D721Med (cell line): ENCODE results near the gene BLNK.

Experiments
- DNase-seq: peaks from one replicate; pipeline ENCODE4 v3.0.0; 2011; ENCODE audit warnings: low spot score; ENCODE audit not compliant: insufficient read length
- FAIRE-seq: peaks from 2 replicates; lab custom pipeline; 2011; peaks lifted over from hg19 to GRCh38; lab: Jason Lieb, UNC
- TF ChIP-seq, protein P1 (sequence below): IDR thresholded peaks from 2 replicates; pipeline ENCODE4 v1.5.1; 2012; ENCODE audit warnings: mild to moderate bottlenecking, control low read depth; ENCODE audit not compliant: insufficient read depth; ENCODE audit errors: missing control alignments

Gene BLNK

DNA sequence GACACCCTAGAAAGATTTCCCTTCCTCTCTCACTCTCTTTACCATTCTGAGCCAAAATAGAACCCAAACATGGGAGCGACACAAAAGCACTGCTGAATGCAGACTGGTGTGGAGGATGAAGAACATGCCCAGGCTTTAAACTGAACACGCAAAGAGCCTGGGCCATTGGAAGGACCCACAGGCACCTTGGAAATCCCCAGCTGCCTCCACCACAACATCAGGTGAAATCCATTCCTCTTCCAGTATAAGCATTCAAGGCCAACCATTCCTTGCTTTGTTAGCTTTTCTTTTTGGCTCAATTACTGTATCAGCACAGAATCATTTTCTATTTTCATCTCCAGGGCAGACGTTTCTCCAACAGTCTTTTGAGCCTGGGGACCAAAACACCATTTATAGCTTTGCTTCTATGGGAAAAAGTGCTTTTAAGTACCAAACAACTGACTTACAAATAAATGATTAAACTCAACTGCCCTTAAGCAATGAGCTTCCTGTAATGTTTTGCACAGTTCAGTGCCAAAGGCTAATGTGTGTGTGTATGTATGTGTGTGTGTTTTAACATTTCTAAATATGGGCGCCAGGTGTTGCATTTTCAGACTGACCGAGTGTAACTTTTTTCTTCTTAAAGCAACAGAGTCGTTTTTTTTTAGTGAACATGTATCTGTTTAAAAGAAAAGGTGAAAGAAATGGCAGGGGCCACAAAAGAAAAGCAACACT is 16.2 kb upstream of the BLNK start:
- no peak for DNase-seq
- no peak for FAIRE-seq
- TF ChIP-seq, protein P1, sequence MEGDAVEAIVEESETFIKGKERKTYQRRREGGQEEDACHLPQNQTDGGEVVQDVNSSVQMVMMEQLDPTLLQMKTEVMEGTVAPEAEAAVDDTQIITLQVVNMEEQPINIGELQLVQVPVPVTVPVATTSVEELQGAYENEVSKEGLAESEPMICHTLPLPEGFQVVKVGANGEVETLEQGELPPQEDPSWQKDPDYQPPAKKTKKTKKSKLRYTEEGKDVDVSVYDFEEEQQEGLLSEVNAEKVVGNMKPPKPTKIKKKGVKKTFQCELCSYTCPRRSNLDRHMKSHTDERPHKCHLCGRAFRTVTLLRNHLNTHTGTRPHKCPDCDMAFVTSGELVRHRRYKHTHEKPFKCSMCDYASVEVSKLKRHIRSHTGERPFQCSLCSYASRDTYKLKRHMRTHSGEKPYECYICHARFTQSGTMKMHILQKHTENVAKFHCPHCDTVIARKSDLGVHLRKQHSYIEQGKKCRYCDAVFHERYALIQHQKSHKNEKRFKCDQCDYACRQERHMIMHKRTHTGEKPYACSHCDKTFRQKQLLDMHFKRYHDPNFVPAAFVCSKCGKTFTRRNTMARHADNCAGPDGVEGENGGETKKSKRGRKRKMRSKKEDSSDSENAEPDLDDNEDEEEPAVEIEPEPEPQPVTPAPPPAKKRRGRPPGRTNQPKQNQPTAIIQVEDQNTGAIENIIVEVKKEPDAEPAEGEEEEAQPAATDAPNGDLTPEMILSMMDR: no peak

DNA sequence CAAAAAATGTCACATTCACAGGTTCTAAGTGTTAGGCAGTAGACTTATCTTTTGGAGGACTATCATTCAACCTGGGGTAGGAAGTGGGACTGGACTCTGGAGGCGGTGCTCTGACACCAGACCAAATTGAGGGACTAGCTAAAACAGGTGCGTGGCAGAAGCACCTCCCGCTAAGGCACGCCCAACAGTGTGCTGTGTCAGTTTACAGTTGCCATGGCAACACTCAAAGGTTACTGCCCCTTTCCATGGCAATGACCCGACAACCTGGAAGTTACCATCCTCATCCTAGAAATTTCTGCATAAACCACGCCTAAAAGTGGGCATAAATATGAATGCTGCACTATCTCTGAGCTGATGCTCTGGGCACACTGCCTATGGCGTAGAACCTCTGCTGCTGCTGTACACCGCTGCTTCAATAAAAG is 14.0 kb upstream of the BLNK start:
- no peak for DNase-seq
- FAIRE-seq: no peak
- TF ChIP-seq, protein P1: no peak

DNA sequence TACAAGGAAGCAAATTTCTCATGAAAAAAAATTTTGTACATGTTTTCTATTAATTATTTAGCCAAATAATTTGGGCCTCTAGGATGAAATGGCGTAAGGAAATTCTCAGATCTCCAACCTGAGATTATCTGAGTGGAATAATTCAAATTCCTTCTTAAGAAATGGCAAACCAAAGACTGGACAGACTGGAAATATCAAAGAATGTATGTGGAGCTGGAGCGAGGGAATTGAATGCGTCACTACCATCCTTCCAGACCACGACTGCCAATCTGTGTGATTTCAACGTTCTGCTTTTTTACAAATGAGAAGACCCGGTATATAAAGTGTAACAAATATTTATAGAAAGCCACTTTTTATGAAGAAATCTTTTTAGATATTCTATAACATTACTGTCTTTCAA is 12.4 kb upstream of the BLNK start:
- DNase-seq: no peak
- TF ChIP-seq, protein P1: no peak
- FAIRE-seq: no peak

DNA sequence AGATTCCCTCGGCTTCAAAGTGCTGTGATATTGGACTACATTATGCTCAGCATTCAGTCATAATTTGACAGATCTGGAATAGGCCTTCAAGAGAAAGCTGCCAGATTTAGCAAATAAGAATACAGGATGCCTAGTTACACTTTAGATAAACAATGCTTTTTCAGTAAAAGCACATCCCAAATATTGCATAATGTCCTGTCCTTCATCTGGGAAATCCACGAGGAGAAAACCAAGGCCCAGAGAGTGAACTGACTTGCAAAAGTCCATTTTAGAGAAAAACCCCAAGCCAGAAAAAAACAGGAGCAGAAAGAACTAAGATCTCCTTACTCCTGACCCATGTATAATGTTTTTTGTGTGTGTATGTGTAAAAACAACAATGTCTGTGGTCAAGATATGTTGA is 12.0 kb upstream of the BLNK start:
- FAIRE-seq (no peak), DNase-seq (no peak)
- TF ChIP-seq, protein P1: no peak

DNA sequence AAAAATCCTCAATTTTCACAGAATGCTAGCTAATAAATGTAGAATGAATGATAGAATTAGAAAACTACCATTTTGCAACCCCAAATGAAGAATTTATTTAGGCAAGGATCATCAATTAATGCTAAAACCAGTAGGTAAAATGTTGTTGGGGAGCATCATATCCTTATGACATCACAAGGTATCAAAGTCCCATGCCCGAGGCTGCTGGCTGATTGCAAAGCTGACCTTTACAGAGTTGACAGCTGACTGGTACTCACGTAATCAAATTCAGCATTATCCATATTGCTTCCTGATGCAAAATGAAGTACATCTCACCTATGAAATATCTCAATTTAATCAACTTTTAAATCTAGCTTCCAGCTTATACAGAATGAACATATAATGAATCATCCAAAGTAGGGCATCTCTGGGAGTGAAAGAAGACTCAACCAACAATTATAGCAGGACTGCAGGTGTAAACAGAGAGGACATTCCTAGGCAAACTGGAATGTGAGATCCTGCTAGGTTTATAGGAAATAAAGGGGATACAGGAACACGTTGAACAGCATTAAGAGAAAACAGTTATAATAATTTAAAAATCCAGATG is 10.2 kb upstream of the BLNK start:
- TF ChIP-seq, protein P1: no peak
- no peak for FAIRE-seq
- DNase-seq: no peak

DNA sequence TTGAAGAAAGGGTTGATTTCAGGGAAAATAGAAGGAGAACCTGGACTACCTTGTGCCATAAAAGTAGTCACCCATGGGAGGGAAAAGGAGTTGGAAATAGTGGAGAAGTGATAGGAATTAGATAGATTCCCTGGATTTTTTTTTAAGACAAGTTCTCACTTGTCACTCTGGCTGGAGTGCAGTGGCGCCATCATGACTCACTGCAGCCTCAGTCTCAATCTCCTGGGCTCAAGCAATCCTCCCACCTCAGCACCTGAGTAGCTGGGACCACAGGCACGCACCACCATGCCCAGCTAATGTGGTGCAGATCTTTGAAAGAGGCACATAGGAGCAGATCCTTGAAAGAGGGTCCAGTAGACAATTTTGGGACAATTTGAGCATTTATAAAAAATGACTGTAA is 9.5 kb upstream of the BLNK start:
- TF ChIP-seq, protein P1: no peak
- DNase-seq (no peak), FAIRE-seq (no peak)

DNA sequence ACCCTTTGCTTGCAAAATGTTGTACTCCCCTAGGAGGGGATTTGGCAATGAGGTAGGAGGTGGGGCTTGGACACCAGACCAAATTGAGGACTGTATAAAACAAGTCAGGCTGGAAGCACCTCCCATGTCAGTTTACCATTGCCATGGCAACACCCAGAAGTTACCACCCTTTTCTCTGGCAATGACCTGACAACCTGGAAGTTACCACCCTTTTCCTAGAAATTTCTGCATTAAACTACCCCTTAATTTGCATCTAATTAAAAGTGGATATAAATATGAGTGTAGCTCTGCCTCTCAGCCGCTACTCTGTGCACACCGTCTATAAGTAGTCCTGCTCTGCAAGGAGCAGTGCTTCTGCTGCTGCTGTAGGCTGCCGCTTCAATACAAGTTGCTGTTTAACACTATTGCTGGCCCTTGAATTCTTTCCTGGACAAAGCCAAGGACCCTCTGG is 7.8 kb upstream of the BLNK start:
- DNase-seq: no peak
- TF ChIP-seq, protein P1: no peak
- FAIRE-seq: no peak
